ENCODE results near the gene C11orf71.

C11orf71 gene

GRCh38 chr11:114398303-114398920, 1.9 kb downstream of the C11orf71 start:
- peak overlapping the region; percentile 98 for H3K9ac ChIP-seq (ENCODE audit: low read length)
- H3K4me3 ChIP-seq (ENCODE audit: low read length): no peak overlapping the region
- no peak for DNase-seq (ENCODE audit: low read depth)
- H3K36me3 ChIP-seq (ENCODE audit: control insufficient read depth, insufficient read depth, low read length, severe bottlenecking): peaks cover 7% of the 10 kb centered on the region
- H3K27me3 ChIP-seq (replicated peaks; ENCODE audit: control insufficient read depth, insufficient read depth, low read length): no peaks in the 10 kb centered on the region
- H3K9me3 ChIP-seq (ENCODE audit: control insufficient read depth, low read length): no peaks in the 10 kb centered on the region
- H3K4me1 ChIP-seq (ENCODE audit: control insufficient read depth, insufficient read depth, low read length): peaks cover 24% of the 10 kb centered on the region

DNA sequence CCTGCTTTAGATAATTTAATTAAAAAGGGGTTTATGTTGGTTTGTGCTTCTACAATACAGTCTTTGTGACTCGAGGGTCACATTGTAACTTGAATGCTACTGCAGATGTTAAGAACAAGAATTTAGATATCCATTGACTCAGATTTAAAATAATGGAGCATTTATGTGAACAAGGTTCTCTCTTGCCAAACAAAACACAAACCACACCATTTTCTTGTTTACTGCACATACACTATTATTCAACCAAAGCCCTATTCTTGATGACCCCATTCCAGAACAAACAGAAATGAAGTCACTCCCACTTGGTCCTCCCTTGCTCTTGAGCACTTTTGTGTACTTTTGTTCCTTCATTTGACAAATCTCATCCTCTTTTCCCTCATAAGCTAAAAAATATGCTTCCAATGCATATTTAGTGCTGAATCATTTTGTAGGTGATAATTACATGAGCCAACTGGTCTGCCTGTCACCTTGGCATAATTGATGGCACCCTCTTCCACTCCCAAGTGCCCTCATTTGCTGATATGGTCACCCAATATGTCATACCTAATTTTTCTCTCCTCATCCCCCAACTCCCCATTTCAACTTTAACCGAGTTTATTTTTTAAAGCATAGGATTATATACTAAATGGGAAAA, 2.8 kb downstream of the C11orf71 start:
- H3K9me3 ChIP-seq (ENCODE audit: control insufficient read depth, low read length): no peaks in the 10 kb centered on the region
- DNase-seq (ENCODE audit: low read depth): no peak
- no peaks in the 10 kb centered on the region for H3K27me3 ChIP-seq (replicated peaks; ENCODE audit: control insufficient read depth, insufficient read depth, low read length)
- peaks cover 16% of the 10 kb centered on the region for H3K4me1 ChIP-seq (ENCODE audit: control insufficient read depth, insufficient read depth, low read length)
- no peaks in the 10 kb centered on the region for H3K36me3 ChIP-seq (ENCODE audit: control insufficient read depth, insufficient read depth, low read length, severe bottlenecking)
- H3K9ac ChIP-seq (ENCODE audit: low read length): no peak overlapping the region
- H3K4me3 ChIP-seq (ENCODE audit: low read length): no peak overlapping the region

DNA sequence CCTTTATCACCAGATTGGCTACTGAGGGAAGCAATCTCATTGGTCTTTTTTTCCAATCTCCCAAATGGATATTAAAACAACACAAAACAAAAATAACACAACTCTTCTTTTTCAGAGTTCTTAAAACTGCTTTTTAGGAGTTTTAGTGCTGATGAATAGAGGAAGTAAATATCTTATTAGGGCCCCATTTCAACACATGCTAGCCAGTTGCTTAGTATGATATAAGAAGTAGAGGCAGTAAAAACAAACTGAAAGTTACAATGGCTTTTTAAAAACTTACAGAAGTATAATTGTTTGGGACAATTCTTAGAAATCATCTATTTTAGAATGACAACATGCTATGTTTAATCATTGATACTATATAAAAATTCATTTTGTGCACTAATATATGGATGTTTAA, 3.4 kb downstream of the C11orf71 start:
- no peak for DNase-seq (ENCODE audit: low read depth)
- no peaks in the 10 kb centered on the region for H3K9me3 ChIP-seq (ENCODE audit: control insufficient read depth, low read length)
- no peaks in the 10 kb centered on the region for H3K36me3 ChIP-seq (ENCODE audit: control insufficient read depth, insufficient read depth, low read length, severe bottlenecking)
- peaks cover 15% of the 10 kb centered on the region for H3K4me1 ChIP-seq (ENCODE audit: control insufficient read depth, insufficient read depth, low read length)
- H3K27me3 ChIP-seq (replicated peaks; ENCODE audit: control insufficient read depth, insufficient read depth, low read length): no peaks in the 10 kb centered on the region
- no peak overlapping the region for H3K9ac ChIP-seq (ENCODE audit: low read length)
- H3K4me3 ChIP-seq (ENCODE audit: low read length): no peak overlapping the region

DNA sequence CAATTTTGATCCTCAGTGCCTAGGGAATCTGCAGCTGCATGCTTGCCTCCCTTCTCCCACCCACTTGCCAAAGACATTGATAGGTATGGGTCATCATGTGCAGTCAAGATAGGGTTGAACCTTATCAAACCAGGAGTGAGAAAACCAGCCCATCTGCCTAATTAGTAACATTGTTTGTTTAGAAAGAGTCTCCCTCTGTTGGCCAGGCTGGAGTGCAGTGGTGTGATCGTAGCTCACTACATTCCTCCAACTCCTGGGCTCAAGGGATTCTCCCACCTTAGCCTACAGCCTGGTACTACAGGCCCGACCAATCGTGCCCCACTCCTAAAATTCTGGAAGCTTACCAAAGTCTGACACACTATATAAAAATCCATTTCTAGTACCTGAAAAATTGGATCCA, 4.6 kb downstream of the C11orf71 start:
- peaks cover 15% of the 10 kb centered on the region for H3K4me1 ChIP-seq (ENCODE audit: control insufficient read depth, insufficient read depth, low read length)
- no peak overlapping the region for H3K4me3 ChIP-seq (ENCODE audit: low read length)
- H3K9me3 ChIP-seq (ENCODE audit: control insufficient read depth, low read length): no peaks in the 10 kb centered on the region
- no peaks in the 10 kb centered on the region for H3K27me3 ChIP-seq (replicated peaks; ENCODE audit: control insufficient read depth, insufficient read depth, low read length)
- no peaks in the 10 kb centered on the region for H3K36me3 ChIP-seq (ENCODE audit: control insufficient read depth, insufficient read depth, low read length, severe bottlenecking)
- no peak for DNase-seq (ENCODE audit: low read depth)
- no peak overlapping the region for H3K9ac ChIP-seq (ENCODE audit: low read length)

GRCh38 chr11:114392735-114393667, 7.3 kb downstream of the C11orf71 start:
- H3K9me3 ChIP-seq (ENCODE audit: control insufficient read depth, low read length): no peaks in the 10 kb centered on the region
- no peaks in the 10 kb centered on the region for H3K36me3 ChIP-seq (ENCODE audit: control insufficient read depth, insufficient read depth, low read length, severe bottlenecking)
- no peaks in the 10 kb centered on the region for H3K27me3 ChIP-seq (replicated peaks; ENCODE audit: control insufficient read depth, insufficient read depth, low read length)
- no peak overlapping the region for H3K4me3 ChIP-seq (ENCODE audit: low read length)
- H3K4me1 ChIP-seq (ENCODE audit: control insufficient read depth, insufficient read depth, low read length): no peaks in the 10 kb centered on the region
- no peak for DNase-seq (ENCODE audit: low read depth)
- no peak overlapping the region for H3K9ac ChIP-seq (ENCODE audit: low read length)

DNA sequence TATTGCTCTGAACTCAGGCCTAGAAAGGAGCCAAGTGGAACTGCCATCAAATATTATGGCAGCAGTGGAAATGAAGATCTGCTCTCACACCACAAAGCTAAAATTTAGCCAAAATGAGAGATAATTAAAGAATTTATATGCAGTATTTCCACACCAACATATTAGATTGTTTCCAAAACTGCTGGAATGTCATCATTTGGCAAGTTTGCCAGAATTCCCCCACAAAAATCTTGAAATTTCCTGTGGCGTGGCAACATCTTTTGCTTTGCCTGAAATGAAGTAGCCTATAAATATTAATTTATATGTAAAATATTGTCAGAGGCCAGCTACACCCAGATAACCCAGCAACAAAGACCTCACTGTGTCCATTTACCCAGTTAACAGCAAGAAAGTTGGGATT, 13.8 kb downstream of the C11orf71 start:
- no peak for DNase-seq (ENCODE audit: low read depth)
- H3K27me3 ChIP-seq (replicated peaks; ENCODE audit: control insufficient read depth, insufficient read depth, low read length): no peaks in the 10 kb centered on the region

DNA sequence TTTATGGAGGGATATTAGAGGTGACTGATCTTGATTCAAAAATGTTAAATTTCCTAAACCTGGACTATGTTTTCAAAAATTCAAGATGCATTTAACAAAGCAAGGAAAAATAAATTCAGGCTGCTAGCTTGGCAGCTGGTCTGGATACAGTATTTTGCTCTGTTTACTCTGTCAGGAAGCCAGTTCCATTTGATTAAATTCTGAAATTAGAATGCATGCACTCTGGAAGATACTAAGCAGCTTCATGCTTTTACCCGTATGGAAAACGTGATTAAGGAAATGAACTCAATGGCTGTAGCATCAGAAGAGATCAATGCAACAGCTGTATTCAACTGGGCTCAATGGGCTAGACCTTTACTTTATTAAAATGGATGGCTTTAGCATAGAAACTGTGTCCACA, 14.2 kb downstream of the C11orf71 start:
- no peak overlapping the region for H3K4me3 ChIP-seq (ENCODE audit: low read length)
- peaks cover 4% of the 10 kb centered on the region for H3K4me1 ChIP-seq (ENCODE audit: control insufficient read depth, insufficient read depth, low read length)
- no peaks in the 10 kb centered on the region for H3K9me3 ChIP-seq (ENCODE audit: control insufficient read depth, low read length)
- no peak overlapping the region for H3K9ac ChIP-seq (ENCODE audit: low read length)
- DNase-seq (ENCODE audit: low read depth): peak; percentile 37
- H3K27me3 ChIP-seq (replicated peaks; ENCODE audit: control insufficient read depth, insufficient read depth, low read length): no peaks in the 10 kb centered on the region
- no peaks in the 10 kb centered on the region for H3K36me3 ChIP-seq (ENCODE audit: control insufficient read depth, insufficient read depth, low read length, severe bottlenecking)

More for the DNA sequence above, 13.8 kb downstream of the C11orf71 start:
- H3K9me3 ChIP-seq (ENCODE audit: control insufficient read depth, low read length): no peaks in the 10 kb centered on the region
- no peaks in the 10 kb centered on the region for H3K36me3 ChIP-seq (ENCODE audit: control insufficient read depth, insufficient read depth, low read length, severe bottlenecking)
- H3K9ac ChIP-seq (ENCODE audit: low read length): no peak overlapping the region
- H3K4me3 ChIP-seq (ENCODE audit: low read length): no peak overlapping the region
- peaks cover 4% of the 10 kb centered on the region for H3K4me1 ChIP-seq (ENCODE audit: control insufficient read depth, insufficient read depth, low read length)

DNA sequence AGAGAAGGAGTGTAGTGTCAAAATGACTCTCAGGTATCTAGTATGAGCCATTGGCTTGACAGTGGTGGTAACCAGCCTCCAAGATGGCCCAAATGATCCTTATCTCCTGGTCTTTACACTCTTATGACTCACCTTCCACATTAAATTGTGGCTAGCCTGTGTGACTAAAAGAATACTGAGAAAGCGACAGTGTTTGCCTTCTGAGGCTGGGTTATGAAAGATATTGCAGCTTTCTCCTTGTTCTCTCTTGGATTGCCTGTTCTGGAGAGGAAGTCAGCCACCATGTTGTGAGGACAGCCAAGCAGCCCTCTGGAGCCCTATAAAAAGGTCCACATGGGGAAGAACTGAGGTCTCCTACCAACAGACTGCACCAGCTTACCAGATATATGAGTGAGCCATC, 15.8 kb downstream of the C11orf71 start:
- Histone ChIP-seq H3K4me3 (ENCODE audit: low read length) (no peak overlapping the region), H3K9me3 (ENCODE audit: control insufficient read depth, low read length) (no peaks in the 10 kb centered on the region), H3K27me3 (replicated peaks; ENCODE audit: control insufficient read depth, insufficient read depth, low read length) (no peaks in the 10 kb centered on the region), H3K4me1 (ENCODE audit: control insufficient read depth, insufficient read depth, low read length) (peaks cover 4% of the 10 kb centered on the region), H3K36me3 (ENCODE audit: control insufficient read depth, insufficient read depth, low read length, severe bottlenecking) (no peaks in the 10 kb centered on the region), H3K9ac (ENCODE audit: low read length) (no peak overlapping the region)
- DNase-seq (ENCODE audit: low read depth): no peak

DNA sequence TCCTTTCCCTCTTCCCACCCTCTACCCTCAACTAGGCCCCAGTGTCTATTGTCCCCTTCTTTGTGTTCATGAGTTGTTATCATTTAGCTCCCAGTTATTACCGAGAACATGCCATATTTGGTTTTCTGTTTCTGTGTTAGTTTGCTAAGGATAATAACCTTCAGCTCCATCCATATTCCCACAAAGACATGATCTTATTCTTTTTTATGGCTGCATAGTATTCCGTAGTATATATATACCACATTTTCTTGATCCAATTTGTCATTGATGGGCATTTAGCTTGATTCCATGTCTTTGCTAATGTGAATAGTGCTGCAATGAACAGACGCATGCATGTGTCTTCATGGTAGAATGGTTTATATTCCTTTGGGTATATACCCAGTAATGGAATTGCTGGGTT, 17.8 kb downstream of the C11orf71 start:
- Histone ChIP-seq H3K36me3 (ENCODE audit: control insufficient read depth, insufficient read depth, low read length, severe bottlenecking) (no peaks in the 10 kb centered on the region), H3K9me3 (ENCODE audit: control insufficient read depth, low read length) (no peaks in the 10 kb centered on the region), H3K9ac (ENCODE audit: low read length) (no peak overlapping the region), H3K4me1 (ENCODE audit: control insufficient read depth, insufficient read depth, low read length) (peaks cover 14% of the 10 kb centered on the region), H3K4me3 (ENCODE audit: low read length) (no peak overlapping the region), H3K27me3 (replicated peaks; ENCODE audit: control insufficient read depth, insufficient read depth, low read length) (no peaks in the 10 kb centered on the region)
- no peak for DNase-seq (ENCODE audit: low read depth)

- H3K4me1 ChIP-seq (ENCODE audit: control insufficient read depth, insufficient read depth, low read length): peaks cover 10% of the 10 kb centered on the region
- H3K27me3 ChIP-seq (replicated peaks; ENCODE audit: control insufficient read depth, insufficient read depth, low read length): no peaks in the 10 kb centered on the region
- DNase-seq (ENCODE audit: low read depth): no peak
- H3K4me3 ChIP-seq (ENCODE audit: low read length): no peak overlapping the region
- no peaks in the 10 kb centered on the region for H3K36me3 ChIP-seq (ENCODE audit: control insufficient read depth, insufficient read depth, low read length, severe bottlenecking)
- no peaks in the 10 kb centered on the region for H3K9me3 ChIP-seq (ENCODE audit: control insufficient read depth, low read length)
- no peak overlapping the region for H3K9ac ChIP-seq (ENCODE audit: low read length)
Observed at GRCh38 chr11:114379394-114380069, 20.8 kb downstream of the C11orf71 start.
